Peyer's patch (tissue), 4 donors: Measurements from ENCODE around the gene KLHDC8A.

Source experiments
- POLR2A ChIP-seq, 2 donors: fragments of 450-650 bp; IDR thresholded peaks; one replicate each; pipeline ENCODE4 v1.5.1; 2017; ENCODE audit warnings: antibody characterized with exemption in 2 of 2, mild to moderate bottlenecking in 2 of 2, moderate library complexity in 2 of 2
- TF ChIP-seq, protein P1 (sequence below), 6 experiments: fragments of 450-650 bp in 4 of 6; fragments of 200-600 bp in 2 of 6; sonication (generic) in 1 of 6; IDR thresholded peaks; one replicate each; pipeline ENCODE4 v1.5.1; 2017 to 2019; ENCODE audit warnings: antibody characterized with exemption in 6 of 6, mild to moderate bottlenecking in 3 of 6, moderate library complexity in 1 of 6

DNA sequence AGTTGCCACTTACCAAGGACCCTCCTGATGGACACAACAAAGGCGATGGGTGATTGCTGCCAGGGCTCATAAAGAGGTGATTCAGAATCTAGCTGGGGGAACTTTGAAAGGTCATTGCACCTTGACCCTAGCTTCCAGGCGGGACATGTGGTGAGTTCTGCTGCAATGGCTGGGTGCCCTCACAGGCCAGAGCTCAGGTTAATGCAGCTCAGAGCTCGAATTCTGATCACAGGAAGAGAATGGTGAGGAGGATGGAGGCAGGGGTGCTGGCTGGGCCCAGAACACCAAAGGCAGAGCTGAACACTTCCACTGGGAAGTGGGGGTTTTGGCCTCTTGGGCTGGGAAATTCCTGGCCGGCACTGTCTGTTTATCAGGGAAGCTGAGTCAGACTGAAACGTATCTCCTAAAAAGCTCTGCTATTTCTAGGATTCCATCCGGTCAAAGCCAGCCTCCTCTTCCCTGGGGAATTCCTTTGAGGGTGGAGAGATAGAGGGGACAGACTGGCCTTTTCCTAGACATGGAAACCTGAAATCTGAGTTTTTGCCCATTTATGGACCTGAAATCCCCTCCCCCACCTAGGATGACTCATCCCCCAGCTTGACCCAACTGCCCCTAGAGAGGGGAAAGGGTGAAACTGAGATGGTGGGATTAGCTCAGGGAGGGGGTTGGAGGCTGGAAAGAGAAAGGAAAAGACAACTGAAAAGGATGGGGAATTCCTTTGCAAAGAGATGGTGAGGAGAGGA lies 62.4 kb downstream of the KLHDC8A start:
- TF ChIP-seq, protein P1, sequence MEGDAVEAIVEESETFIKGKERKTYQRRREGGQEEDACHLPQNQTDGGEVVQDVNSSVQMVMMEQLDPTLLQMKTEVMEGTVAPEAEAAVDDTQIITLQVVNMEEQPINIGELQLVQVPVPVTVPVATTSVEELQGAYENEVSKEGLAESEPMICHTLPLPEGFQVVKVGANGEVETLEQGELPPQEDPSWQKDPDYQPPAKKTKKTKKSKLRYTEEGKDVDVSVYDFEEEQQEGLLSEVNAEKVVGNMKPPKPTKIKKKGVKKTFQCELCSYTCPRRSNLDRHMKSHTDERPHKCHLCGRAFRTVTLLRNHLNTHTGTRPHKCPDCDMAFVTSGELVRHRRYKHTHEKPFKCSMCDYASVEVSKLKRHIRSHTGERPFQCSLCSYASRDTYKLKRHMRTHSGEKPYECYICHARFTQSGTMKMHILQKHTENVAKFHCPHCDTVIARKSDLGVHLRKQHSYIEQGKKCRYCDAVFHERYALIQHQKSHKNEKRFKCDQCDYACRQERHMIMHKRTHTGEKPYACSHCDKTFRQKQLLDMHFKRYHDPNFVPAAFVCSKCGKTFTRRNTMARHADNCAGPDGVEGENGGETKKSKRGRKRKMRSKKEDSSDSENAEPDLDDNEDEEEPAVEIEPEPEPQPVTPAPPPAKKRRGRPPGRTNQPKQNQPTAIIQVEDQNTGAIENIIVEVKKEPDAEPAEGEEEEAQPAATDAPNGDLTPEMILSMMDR (IDR thresholded peaks at IDR 0.05), result no peak
- no peak for TF ChIP-seq POLR2A (IDR thresholded peaks at IDR 0.05)
